Testis (tissue), 2 donors: ENCODE data around the gene C1orf210.

Experiments used
- CTCF ChIP-seq, 3 experiments: fragments of 450-650 bp in 2 of 3; fragments of 200-600 bp in 1 of 3; sonication (generic) in 1 of 3; IDR thresholded peaks; one replicate each; pipeline ENCODE4 v1.5.1; 2016 to 2019; ENCODE audit warnings: antibody characterized with exemption in 3 of 3, mild to moderate bottlenecking in 2 of 3, moderate library complexity in 1 of 3
- POLR2A ChIP-seq: fragments of 450-650 bp; IDR thresholded peaks from one replicate; pipeline ENCODE4 v1.6.1; 2017; ENCODE audit warnings: antibody characterized with exemption, mild to moderate bottlenecking, moderate library complexity

GRCh38 chr1:43315481-43315880 is 30.1 kb upstream of the C1orf210 start:
- TF ChIP-seq POLR2A = no peak
- TF ChIP-seq CTCF (IDR thresholded peaks at IDR 0.05) = no peak
